NCI-H510A (cell line): ENCODE data around the gene BCAP31.

ENCODE experiments used
- DNase-seq: peaks from one replicate; lab custom pipeline; 2025; lab: John Stamatoyannopoulos, UW

BCAP31 gene

DNA sequence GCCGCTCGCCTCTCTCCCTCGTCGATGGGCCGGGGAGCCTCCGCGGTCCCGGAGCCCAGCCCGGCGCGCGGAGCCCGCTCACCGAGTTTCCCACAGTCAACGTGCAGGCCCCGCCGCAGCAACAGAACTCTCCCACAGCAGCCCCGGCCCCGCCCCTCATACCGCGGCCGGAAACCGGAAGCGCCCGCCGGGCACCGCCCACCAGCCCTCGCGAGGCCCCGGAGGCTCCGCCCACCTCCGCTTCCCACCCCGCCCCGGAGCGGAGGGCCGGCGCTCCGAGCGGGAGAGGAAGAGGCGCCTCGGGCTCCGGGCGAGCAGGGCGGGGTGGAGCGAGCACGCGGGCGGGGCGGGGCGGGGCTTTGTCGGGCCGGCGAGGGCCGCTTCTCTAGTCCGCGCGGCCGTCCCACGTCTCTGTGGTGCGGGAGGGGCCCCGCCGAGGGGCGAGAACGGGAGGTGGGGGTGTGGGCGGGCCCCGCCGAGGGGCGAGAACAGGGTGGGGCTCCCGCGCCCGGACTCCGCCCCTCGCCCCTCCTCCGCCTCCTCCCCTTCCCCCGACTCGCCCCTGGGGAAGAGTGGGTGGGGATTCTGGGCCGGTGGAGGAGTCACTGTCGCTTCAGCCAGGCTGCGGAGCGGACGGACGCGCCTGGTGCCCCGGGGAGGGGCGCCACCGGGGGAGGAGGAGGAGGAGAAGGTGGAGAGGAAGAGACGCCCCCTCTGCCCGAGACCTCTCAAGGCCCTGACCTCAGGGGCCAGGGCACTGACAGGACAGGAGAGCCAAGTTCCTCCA lies at the start of gene BCAP31, which contains the start of gene ABCD1:
Gene BCAP31, minus strand, starts transcription at position 136 of the 787 bp plus-strand sequence. CDS start 1,143 bp downstream, outside the sequence.
Gene ABCD1, plus strand, starts transcription at position 605 of the 787 bp plus-strand sequence. CDS start 411 bp downstream, outside the sequence.
- DNase-seq: peak; percentile 75

DNA sequence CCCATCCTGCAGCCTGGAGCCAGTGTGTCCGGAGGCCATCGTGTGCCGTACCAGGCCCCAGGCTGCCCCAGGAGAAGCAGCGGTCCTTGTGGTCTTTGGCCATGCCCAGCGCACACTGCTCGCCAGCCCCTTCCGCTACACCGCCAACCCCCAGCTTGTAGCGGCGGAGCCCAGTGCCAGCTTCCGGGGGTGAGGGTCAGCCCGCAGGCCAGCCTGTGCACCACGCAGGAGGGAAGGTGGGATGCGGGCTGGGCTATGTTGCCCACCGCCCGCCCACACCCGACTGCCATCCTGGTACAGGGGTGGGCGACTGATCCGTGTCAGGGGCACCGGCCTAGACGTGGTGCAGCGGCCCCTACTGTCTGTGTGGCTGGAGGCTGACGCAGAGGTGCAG lies 49.0 kb upstream of the BCAP31 start:
- DNase-seq: no peak

DNA sequence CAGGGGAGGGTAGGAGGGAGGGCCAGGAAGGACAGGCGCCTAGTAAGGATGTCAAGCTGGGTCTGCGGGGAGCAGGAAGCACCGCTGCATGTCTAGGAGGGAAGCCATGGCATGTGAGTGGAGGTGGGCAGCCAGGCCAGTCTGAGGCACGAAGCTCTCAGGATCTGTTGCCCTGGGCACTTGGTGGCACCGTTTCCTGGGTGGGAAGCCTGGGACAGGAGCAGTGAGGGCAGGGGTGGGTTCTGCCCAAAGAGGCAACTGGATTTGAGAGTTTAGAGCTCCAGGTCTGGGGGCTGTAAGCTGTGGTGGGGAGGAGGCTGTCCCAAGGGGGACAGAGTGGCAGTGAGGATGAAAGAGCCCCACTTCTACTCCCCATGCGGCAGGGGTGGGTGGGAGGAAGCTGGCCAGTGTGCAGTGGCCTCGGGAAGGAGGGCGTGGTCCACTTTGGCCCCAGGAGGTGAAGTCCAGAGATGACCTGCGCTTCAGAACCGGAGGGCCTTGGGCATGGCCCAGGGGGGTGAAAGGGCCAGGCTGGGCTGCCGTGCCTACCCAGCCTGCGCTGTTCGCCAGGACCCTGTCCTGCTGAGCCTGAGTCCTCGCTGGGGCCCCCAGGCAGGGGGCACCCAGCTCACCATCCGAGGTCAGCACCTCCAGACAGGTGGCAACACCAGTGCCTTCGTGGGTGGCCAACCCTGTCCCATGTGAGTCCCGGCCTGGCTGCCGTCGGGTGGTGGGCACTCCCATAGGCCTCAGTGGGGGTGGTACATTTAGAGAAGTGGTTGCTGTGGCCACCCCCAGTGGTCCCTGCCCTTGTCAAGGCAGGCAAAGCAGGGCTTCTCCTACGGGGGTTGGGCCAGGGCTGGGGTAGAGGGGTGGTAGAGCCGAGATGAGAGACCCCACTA lies 48.4 kb upstream of the BCAP31 start:
- DNase-seq: no peak

DNA sequence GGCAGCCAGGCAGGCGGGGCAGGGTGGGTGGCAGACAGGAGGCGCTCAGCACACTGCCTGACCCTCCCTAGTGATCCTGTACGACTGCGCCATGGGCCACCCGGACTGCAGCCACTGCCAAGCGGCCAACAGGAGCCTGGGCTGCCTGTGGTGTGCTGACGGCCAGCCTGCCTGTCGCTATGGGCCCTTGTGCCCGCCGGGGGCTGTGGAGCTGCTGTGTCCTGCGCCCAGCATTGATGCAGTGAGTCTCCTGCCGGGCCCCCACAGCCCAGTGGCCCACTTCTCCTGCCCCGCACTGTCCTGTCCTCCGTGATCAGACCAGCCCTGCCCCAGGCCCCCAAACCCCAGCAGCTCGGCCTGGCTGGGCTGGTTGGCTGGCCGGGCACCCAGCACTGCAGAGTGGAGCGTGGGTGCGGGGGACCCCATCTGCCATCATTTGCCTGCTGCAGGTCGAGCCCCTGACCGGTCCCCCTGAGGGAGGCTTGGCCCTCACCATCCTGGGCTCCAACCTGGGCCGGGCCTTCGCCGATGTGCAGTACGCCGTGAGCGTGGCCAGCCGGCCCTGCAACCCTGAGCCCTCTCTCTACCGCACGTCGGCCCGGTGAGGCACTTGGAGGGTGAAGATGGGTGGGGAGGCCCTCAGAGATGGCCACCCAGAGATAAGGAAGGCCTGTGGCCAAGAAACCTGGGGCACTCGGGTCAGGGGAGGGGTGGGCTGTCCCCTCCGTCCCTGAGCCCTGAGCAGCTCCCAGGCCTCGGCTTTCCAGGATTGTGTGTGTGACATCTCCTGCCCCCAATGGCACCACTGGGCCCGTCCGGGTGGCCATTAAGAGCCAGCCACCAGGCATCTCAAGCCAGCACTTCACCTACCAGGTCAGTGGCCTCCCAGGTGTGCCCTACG lies 47.5 kb upstream of the BCAP31 start:
- no peak for DNase-seq

DNA sequence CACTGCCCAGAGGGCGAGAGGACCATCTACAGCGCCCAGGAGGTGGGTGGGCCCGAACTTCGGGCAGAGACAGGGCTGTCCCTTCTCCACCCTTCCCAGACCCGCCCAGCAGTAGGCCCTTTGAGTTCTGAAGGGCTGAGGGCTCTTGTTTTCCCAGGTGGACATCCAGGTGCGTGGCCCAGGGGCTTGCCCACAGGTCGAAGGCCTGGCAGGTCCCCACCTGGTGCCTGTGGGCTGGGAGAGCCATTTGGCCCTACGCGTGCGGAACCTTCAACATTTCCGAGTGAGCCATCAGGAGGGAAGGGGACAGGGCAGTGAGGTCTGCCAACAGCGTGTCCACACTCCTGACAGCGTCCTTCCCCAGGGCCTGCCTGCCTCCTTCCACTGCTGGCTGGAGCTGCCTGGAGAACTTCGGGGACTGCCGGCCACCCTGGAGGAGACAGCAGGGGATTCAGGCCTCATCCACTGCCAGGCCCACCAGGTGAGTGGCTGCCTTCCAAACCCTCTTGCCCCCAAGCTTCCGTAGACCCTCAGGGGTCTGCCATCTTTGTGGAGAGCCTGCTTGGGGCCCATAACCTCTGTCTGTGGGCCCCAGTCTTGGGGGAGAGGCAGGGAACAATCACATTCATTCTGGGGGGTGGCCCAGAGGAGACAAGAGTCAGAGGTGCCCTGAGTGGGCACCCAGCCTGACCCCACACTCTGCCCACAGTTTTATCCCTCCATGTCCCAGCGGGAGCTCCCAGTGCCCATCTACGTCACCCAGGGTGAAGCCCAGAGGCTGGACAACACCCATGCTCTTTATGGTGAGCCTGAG lies 46.6 kb upstream of the BCAP31 start:
- DNase-seq: no peak

DNA sequence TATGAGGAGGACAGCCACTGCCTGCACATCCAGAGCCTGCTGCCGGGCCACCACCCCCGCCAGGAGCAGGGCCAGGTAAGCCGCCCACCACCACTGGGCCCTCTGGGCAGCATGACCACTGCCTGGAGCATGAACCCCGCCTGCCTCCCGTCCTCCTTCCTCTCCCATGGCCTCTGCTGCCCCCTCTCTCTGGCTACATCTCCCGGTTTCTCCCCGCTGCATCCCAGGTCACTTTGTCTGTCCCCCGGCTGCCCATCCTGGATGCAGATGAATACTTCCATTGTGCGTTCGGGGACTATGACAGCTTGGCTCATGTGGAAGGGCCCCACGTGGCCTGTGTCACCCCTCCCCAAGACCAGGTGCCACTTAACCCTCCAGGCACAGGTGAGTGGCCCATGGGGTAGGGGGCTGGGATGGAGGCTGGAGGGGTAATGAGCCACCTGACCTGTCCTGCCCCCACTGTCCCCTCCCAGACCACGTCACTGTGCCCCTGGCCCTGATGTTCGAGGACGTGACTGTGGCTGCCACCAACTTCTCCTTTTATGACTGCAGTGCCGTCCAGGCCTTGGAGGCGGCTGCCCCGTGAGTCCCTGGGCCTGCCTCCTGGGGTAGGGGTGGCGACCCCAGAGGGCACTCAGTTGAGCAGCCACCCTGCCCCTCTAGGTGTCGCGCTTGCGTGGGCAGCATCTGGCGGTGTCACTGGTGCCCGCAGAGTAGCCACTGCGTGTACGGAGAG lies 45.8 kb upstream of the BCAP31 start:
- no peak for DNase-seq

DNA sequence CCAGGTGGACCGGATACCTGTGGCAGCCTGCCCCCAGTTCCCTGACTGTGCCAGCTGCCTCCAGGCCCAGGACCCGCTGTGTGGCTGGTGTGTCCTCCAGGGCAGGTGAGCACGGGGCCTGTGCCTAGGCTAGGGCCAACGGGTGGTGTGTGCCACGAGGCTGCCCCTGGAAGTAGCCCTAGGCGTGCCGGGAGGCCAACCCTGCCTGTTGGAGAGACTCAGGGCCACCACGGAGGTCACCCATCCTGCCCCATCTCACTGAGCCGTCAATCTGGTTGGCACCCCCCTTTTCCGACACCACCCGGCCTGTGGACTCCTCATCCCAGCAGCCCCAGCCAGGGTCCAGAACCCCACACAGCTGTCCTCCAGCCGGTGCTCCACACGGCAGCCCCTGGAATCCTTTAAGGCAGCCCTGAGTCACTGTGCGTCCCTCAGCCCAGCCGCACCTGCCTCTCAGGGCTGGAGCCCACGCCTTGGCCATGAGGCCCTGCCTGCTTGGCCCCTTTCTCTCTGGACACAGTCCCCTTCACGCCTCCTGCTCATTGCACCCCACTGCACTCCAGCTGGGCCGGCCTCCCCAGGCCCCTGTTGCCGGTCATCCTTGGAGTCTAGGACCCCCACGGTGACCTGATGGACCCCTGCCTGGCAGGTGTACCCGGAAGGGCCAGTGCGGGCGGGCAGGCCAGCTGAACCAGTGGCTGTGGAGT lies 45.1 kb upstream of the BCAP31 start:
- no peak for DNase-seq

DNA sequence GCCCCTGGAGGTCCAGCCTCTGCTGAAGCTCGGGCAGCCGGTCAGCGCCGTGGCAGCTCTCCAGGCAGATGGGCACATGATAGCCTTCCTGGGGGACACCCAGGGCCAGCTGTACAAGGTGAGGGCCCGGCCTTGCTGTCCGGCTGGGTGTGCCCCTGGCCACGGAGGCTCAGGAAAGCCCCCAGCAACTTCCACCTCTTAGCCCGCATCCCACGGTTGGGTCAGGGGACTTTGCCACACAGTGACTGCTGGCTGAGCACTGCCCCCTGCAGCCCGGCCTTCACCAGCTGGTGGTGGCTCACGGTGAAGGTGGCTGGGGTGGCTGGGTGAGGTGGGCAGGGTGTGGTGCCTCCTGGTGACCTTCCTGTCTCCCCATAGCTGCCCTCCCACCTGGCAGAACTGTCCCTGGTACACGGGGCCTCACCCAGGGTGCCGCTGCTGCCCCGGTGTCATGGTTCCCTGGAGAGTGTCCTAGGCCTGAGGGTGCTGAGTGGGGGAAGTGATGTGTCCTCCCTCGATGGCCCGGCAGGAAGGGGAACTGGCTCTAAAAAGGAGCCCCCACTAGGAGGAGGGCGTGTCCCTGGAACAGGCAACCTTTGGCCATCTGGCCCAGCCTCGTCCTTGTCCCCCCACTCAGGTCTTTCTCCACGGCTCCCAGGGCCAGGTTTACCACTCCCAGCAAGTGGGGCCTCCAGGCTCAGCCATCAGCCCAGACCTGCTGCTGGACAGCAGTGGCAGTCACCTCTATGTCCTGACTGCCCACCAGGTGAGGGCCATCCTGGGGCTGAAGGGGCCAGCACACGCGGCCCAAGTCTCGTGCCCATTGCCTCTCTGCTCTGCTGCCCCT lies 44.3 kb upstream of the BCAP31 start:
- DNase-seq: no peak

DNA sequence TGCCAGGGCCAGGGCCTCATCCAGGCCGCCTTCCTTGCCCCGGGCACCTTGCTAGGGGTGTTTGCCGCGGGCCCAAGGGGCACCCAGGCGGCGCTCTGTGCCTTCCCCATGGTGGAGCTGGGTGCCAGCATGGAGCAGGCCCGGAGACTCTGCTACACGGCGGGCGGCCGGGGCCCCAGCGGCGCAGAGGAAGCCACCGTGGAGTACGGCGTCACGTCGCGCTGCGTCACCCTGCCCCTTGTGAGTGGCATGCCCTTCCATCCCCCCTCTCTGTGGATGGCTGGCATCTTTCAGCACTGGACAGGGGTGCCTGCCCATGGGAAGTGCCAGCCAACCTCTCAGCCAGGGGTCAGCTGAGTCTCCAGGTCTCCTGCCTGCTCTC lies 43.5 kb upstream of the BCAP31 start:
- no peak for DNase-seq

DNA sequence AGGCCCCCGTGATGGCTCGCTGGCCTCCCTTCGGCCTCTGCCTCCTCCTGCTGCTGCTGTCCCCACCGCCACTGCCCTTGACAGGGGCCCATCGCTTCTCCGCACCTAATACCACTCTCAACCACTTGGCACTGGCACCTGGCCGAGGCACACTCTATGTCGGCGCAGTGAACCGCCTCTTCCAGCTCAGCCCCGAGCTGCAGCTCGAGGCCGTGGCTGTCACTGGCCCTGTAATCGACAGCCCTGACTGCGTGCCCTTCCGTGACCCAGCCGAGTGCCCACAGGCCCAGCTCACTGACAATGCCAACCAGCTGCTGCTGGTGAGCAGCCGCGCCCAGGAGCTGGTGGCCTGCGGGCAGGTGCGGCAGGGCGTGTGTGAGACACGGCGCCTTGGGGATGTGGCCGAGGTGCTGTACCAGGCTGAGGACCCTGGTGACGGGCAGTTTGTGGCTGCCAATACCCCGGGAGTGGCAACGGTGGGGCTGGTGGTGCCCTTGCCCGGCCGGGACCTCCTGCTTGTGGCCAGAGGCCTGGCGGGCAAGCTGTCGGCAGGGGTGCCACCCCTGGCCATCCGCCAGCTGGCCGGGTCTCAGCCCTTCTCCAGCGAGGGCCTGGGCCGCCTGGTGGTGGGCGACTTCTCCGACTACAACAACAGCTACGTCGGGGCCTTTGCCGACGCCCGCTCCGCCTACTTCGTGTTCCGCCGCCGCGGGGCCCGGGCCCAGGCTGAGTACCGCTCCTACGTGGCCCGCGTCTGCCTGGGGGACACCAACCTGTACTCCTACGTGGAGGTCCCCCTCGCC lies 42.9 kb upstream of the BCAP31 start:
- no peak for DNase-seq

DNA sequence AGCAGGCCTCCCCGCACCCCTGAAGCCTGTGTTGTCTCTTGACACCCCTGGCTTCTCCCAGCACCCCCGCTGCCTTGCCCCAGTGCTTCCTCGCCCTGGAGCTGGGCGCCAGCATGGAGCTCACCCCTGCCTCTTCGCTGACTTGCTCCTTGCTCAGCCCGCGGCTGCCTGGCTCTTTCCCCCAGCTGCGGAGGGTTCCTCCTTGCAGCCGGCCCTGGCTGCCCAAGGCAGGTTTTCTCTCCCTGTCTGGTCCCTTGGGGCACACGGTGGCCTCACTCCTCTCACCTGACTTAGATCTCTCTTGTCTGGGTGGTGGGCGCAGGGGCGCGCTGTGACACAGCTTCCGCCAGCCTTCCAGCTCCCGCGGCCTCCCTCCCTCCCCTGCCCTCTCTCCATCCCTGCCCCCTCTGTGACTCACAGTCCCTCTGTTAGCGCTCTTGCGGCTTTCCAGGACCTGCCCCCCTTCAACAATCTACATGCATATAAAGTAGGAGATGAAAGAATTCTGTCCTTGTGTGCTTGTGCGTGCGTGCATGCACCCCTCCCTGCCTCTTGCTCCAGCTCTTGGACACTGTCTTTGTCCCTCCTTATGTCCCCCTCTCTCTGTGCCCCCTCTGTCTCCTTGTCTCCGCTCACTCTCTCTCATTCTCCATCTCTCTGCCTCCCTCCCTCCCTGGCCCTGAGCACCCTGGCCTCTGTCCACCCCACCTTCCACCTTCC lies 42.1 kb upstream of the BCAP31 start:
- no peak for DNase-seq

DNA sequence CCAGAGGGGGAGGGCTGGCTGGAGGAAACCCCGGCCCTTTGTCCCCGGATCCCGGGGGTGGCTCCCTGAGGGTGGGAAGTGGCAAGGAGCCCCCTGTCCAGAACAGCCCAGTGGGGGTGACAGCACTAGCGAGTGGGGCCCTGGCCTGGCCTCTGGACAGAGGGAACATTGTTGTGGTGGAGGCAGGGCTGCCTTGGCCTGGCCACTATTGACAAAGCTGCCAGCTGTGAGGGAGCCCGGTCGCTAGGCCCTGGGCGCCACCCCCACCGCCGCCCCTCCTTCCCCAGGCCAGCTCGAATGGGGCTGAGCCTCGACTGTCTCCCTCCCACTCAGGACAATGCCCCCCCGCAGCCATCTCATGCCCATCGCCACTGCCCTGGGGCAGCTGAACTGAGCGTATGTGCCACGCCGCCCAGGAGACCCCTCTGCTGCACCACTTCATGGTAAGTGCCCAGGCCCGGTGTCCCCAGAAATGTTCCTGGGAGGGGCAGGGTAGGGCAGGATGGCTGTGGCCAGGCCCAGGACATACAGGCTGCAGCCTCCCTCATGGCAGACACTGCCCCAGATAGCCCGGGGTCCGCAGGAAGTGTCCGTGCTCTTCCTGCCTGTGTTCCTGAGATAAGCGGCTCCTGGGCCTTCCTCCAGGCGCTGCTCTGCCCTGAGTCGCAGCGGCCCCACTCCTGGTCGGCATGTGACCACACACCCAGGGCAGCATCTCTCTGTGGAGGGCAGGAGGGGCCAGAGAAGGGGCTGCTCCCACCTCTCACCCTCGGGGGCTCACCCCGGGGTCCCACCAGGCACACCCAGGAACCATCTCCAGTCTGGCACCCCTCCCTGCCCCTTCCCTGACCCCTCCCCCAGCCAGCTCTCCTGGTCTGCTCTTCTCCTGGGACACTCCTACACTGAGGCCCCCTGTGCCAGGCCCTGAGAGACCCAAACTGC lies 41.2 kb upstream of the BCAP31 start:
- no peak for DNase-seq

DNA sequence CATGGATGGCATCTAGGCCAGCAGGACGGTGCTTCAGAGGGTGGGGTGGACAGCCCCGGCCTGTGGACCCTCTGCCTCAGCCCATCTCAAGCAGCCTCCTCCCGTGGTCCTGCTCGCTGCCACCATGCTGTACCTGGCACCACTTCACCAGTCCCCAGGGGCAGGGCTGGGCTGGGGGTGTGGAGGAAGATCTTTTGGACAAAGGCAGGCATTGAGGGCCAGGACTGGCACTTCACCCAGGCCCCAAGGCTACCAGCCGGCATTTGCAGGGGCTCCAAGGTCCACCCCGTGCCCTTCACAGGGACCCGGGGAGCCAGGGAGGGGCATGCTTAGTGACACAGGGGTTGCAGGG lies 40.6 kb upstream of the BCAP31 start:
- no peak for DNase-seq

DNA sequence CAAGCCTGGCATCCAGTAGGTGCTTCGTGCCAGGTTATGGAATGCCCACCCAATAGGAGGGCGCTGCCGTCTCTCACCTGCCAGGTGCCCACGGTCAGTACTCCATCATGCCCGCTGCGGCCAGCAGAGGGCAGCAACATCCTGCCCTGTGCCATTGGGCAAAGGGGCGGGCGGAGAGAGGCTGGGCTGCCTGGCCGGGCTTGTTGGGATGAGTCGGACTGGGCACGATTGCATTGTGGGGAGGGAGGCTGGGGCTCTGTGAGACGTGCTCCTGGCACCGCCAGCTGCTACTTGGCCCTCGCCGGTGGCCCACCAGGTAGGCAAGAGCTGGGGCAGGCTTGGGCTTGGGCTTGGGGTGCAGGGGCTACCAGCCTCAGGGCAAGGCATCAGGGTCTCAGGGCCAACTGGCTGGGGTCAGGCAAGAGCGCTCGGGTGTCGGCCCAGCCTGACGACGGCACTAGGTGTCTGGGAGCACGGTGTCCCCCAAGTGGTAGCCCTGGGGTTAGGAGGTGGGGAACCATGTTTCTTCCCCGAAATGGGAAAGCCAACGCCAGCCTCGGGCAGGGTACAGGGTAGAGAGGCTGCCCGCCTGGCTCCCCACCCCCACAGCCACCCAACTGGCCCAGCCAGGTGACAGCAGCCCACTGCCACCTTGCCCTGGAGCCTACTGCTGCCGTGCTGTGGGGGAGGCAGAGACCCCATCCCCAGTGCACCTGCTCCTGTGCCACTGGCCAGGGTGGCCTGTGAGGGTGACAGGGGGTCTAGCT lies 40.0 kb upstream of the BCAP31 start, which contains the start of gene PLXNB3:
Gene PLXNB3, plus strand, starts transcription at position 261 of the 767 bp plus-strand sequence. CDS start 1,287 bp downstream, outside the sequence.
- DNase-seq: peak; percentile 43

DNA sequence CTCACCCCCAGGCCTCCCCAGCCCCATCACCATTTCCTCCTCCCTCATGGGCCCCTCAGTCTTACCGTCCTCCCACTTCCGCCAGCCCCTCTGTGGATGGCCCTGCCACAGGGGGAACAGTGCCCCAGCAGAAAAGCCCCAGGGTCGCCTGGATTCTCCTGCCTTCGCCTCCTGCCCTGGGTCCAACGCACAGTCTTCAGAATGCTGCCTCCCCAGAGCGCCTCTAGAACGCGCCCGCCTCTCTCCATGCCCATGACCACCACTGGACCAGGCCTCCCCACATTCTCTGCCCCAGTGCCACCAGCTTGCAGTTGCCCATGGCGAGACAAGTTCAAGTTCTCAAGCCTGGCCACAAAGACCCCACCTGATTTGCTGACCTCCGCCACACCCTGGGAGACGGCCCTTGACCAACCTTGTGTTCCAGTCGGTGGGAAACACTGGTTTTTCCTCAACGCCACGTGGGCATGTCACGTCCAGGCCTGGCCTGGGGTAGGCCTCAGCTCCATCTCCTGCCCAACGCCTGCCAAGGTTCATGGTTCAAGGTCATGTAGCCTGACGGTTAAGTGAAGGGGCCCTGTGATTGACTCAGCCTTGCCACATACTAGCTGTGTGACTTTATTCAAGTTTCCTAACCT lies 39.2 kb upstream of the BCAP31 start:
- DNase-seq: no peak
